ENCODE measurements around the gene TCP11L2.
"Not testable (repeated sequence)": the region's sequence is repeated elsewhere in the genome, so short reads cannot be mapped to it uniquely, and the experiment has no call there.

Gene TCP11L2

GRCh38 chr12:106274575-106275121 is 27.9 kb upstream of the TCP11L2 start:
- Mint-ChIP-seq H3K36me3 (no peaks in the 10 kb centered on the region), H3K27me3 (peaks cover 24% of the 10 kb centered on the region), H3K9me3 (no peaks in the 10 kb centered on the region), H3K27ac (no peak overlapping the region), H3K4me3 (no peak overlapping the region), H3K4me1 (no peaks in the 10 kb centered on the region)
- no peak for DNase-seq
- CTCF ChIA-PET = interaction anchor here (1.3 kb wide), 1 partner anchor 9 kb away, joined by 4 read pairs; no protein-coding TSS in a partner anchor

DNA sequence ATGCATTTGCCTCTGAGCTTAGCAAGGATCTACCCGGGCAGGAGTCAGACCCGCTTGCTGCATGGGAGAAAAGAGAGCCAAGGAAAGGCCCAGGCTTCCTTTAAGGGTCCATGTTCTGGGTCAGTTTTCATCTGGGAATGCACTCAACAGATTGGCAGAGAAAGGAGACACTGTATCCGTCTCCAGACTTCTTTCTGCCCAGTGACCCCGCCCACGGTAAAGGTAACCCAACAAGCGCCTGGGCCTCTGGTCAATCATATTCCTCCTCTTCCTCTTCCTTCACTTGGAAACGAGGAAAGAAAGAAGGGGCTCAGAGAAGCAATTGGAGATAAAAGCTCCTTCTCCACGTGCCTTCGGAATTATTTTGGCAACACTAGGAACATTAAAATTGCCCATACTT is 27.1 kb upstream of the TCP11L2 start:
- no peak overlapping the region for H3K4me3 Mint-ChIP-seq

GRCh38 chr12:106276032-106276740 is 26.3 kb upstream of the TCP11L2 start:
- DNase-seq = no peak
- H3K9me3 Mint-ChIP-seq = no peaks in the 10 kb centered on the region
- CTCF ChIA-PET = no interaction called here
- no peak overlapping the region for H3K4me3 Mint-ChIP-seq
- peaks cover 10% of the 10 kb centered on the region for H3K27me3 Mint-ChIP-seq
- H3K4me1 Mint-ChIP-seq = no peaks in the 10 kb centered on the region
- no peaks in the 10 kb centered on the region for H3K36me3 Mint-ChIP-seq
- no peak overlapping the region for H3K27ac Mint-ChIP-seq

More for the DNA sequence above, 27.1 kb upstream of the TCP11L2 start:
- H3K27me3 Mint-ChIP-seq = peaks cover 17% of the 10 kb centered on the region
- CTCF ChIA-PET = interaction anchor here (1.3 kb wide), 1 partner anchor 8 kb away, joined by 4 read pairs; no protein-coding TSS in a partner anchor
- H3K27ac Mint-ChIP-seq = no peak overlapping the region
- H3K9me3 Mint-ChIP-seq = no peaks in the 10 kb centered on the region
- H3K36me3 Mint-ChIP-seq = no peaks in the 10 kb centered on the region
- H3K4me1 Mint-ChIP-seq = no peaks in the 10 kb centered on the region
- DNase-seq = no peak

DNA sequence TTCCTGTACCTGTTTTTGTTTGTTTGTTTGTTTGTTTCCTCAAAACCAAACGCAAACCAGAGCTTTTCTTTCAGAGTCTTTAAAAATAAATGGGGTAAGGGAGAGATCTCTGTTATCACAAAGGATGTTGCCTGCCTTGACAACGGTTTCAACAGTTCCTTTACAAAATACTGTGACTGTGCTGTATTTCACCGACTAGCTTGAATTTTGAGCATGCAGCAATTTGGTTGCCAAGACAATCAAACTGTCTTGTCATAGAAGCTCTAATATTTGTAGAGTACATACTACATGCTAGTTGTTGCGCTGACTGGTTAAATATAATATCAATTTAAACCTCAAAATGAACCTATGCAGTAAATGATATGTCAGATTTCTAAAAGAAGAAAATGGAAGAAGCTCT is 22.4 kb upstream of the TCP11L2 start:
- no peak for DNase-seq
- peaks cover 20% of the 10 kb centered on the region for H3K27me3 Mint-ChIP-seq
- no peak overlapping the region for H3K27ac Mint-ChIP-seq
- H3K36me3 Mint-ChIP-seq = peaks cover 2% of the 10 kb centered on the region
- no peak overlapping the region for H3K4me3 Mint-ChIP-seq
- CTCF ChIA-PET = interaction anchor here (0.8 to 9.2 kb wide), 2 partner anchors 15 to 51 kb away, joined by 3 to 135 read pairs; no protein-coding TSS in a partner anchor
- H3K9me3 Mint-ChIP-seq = peaks cover 12% of the 10 kb centered on the region
- peaks cover 7% of the 10 kb centered on the region for H3K4me1 Mint-ChIP-seq

GRCh38 chr12:106281056-106281782 is 21.3 kb upstream of the TCP11L2 start:
- DNase-seq = no peak
- CTCF ChIA-PET = interaction anchor here (0.8 to 9.2 kb wide), 4 partner anchors 15 to 59 kb away, joined by 3 to 135 read pairs (median 26); no protein-coding TSS in a partner anchor

GRCh38 chr12:106281804-106282203 is 20.7 kb upstream of the TCP11L2 start:
- peaks cover 20% of the 10 kb centered on the region for H3K27me3 Mint-ChIP-seq
- H3K4me1 Mint-ChIP-seq = peaks cover 8% of the 10 kb centered on the region
- CTCF ChIA-PET = interaction anchor here (0.8 to 9.2 kb wide), 9 partner anchors 9 to 59 kb away, joined by 3 to 135 read pairs (median 6); partner anchors contain the start of gene TCP11L2
- peaks cover 12% of the 10 kb centered on the region for H3K9me3 Mint-ChIP-seq
- H3K4me3 Mint-ChIP-seq = no peak overlapping the region
- DNase-seq = no peak
- no peak overlapping the region for H3K27ac Mint-ChIP-seq
- peaks cover 2% of the 10 kb centered on the region for H3K36me3 Mint-ChIP-seq

More at GRCh38 chr12:106281056-106281782, 21.3 kb upstream of the TCP11L2 start:
- H3K27me3 Mint-ChIP-seq = peaks cover 20% of the 10 kb centered on the region
- H3K9me3 Mint-ChIP-seq = peaks cover 12% of the 10 kb centered on the region
- no peak overlapping the region for H3K4me3 Mint-ChIP-seq
- peaks cover 2% of the 10 kb centered on the region for H3K36me3 Mint-ChIP-seq
- no peak overlapping the region for H3K27ac Mint-ChIP-seq
- H3K4me1 Mint-ChIP-seq = peaks cover 8% of the 10 kb centered on the region

- Mint-ChIP-seq H3K27me3 (peaks cover 20% of the 10 kb centered on the region), H3K27ac (no peak overlapping the region), H3K36me3 (peaks cover 2% of the 10 kb centered on the region), H3K4me1 (peaks cover 8% of the 10 kb centered on the region), H3K4me3 (no peak overlapping the region), H3K9me3 (peaks cover 12% of the 10 kb centered on the region)
- DNase-seq = peak; percentile 66
- CTCF ChIA-PET = interaction anchor here (0.6 to 9.2 kb wide), 14 partner anchors 10 to 862 kb away, joined by 3 to 135 read pairs (median 4); partner anchors contain the start of genes POLR3B and TCP11L2
Observed at GRCh38 chr12:106282457-106283097, 20.0 kb upstream of the TCP11L2 start.

- Mint-ChIP-seq H3K4me1 (peaks cover 8% of the 10 kb centered on the region), H3K4me3 (no peak overlapping the region), H3K9me3 (peaks cover 12% of the 10 kb centered on the region), H3K27ac (no peak overlapping the region), H3K36me3 (peaks cover 2% of the 10 kb centered on the region), H3K27me3 (peaks cover 12% of the 10 kb centered on the region)
- DNase-seq = no peak
- CTCF ChIA-PET = interaction anchor here (0.7 to 9.2 kb wide), 6 partner anchors 10 to 67 kb away, joined by 3 to 135 read pairs (median 15); no protein-coding TSS in a partner anchor
Observed at GRCh38 chr12:106284358-106285105, 18.0 kb upstream of the TCP11L2 start.

DNA sequence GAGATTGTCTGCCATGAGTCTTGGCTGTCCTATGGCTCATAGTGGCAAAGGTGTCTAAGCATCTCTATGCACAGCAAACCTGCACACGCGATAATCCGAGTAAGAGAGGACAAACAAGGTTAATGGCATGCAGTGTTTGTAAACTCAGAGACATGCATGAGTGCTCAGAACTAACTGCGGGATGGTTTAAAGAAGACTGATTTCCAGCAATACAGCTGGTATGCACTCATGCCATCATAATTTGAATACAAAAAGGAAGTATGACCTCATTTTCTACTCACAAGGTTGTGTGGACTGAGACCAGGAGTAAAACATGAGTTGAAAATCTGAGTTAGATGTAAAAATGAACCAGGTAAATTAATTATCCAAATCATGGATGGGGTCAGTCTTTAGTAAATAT is 16.6 kb upstream of the TCP11L2 start:
- CTCF ChIA-PET = interaction anchor here (9.2 kb wide), 1 partner anchor 57 kb away, joined by 135 read pairs; no protein-coding TSS in a partner anchor
- Mint-ChIP-seq H3K4me3 (no peak overlapping the region), H3K27ac (no peak overlapping the region)

DNA sequence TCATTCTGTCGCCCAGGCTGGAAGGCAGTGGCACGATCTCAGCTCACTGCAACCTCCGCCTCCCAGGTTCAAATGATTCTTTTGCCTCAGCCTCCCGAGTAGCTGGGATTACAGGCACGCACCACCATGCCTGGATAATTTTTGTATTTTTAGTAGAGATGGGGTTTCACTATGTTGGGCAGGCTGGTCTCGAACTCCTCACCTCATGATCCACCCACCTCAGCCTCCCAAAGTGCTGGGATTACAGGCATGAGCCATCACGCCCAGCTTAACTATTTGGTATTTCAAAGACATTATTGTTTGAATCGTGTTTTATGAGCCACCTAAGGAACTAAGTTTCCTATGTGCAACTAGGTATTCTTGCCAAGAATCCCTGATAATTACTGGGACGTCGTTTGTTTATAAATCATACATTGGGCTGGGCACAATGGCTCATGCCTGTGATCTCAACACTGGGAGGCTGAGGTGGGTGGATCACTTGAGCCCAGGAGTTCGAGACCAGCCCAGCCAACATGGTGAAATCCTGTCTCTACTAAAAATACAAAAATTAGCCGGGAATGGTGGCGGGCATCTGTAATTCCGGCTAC is 15.9 kb upstream of the TCP11L2 start:
- not testable (repeated sequence) for H3K4me1 Mint-ChIP-seq, H3K36me3 Mint-ChIP-seq, H3K27ac Mint-ChIP-seq, DNase-seq, H3K4me3 Mint-ChIP-seq
- Mint-ChIP-seq H3K9me3 (peaks cover 10% of the 10 kb centered on the region), H3K27me3 (peaks cover 10% of the 10 kb centered on the region)
- CTCF ChIA-PET = interaction anchor here (9.2 kb wide), 1 partner anchor 58 kb away, joined by 135 read pairs; no protein-coding TSS in a partner anchor

More for the DNA sequence above, 16.6 kb upstream of the TCP11L2 start:
- peaks cover 12% of the 10 kb centered on the region for H3K9me3 Mint-ChIP-seq
- DNase-seq = no peak
- peaks cover 10% of the 10 kb centered on the region for H3K27me3 Mint-ChIP-seq
- peaks cover 2% of the 10 kb centered on the region for H3K36me3 Mint-ChIP-seq
- H3K4me1 Mint-ChIP-seq = peaks cover 8% of the 10 kb centered on the region

DNA sequence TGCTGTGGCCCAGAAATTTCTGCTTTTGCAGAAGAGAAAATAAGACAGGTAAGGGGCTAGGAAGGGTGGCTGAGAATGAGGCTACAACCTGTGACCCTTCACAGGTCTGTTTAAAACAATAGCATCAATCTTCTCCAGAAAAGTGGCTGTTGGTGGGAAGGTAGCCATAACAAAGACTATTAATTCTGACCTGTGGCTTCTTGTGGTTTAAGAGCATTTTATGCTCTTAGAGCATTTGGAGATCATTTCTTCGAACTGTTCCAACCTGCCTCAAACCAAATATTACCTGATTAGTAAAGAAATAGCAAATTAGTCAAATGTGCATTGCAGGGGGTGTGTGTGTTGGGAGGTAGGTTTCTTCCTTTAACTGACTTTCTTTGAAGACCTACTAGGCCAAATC is 15.2 kb upstream of the TCP11L2 start:
- Mint-ChIP-seq H3K9me3 (peaks cover 4% of the 10 kb centered on the region), H3K4me3 (no peak overlapping the region), H3K4me1 (peaks cover 8% of the 10 kb centered on the region), H3K27me3 (peaks cover 8% of the 10 kb centered on the region), H3K27ac (no peak overlapping the region), H3K36me3 (peaks cover under 1% of the 10 kb centered on the region)
- DNase-seq = no peak
- CTCF ChIA-PET = no interaction called here

GRCh38 chr12:106288101-106288493 is 14.4 kb upstream of the TCP11L2 start:
- CTCF ChIA-PET = no interaction called here
- peaks cover 8% of the 10 kb centered on the region for H3K4me1 Mint-ChIP-seq
- H3K27me3 Mint-ChIP-seq = peaks cover 6% of the 10 kb centered on the region
- no peaks in the 10 kb centered on the region for H3K9me3 Mint-ChIP-seq
- no peak overlapping the region for H3K4me3 Mint-ChIP-seq
- DNase-seq = no peak
- H3K36me3 Mint-ChIP-seq = no peaks in the 10 kb centered on the region
- no peak overlapping the region for H3K27ac Mint-ChIP-seq

All from activated naive CD4-positive, alpha-beta T cell treated with anti-CD3 and anti-CD28 coated beads, Interleukin-2, amount 10 ng/mL, durations not matched to agents 7 days and 5 days (primary cell).